Coronary artery (tissue), 2 donors: ENCODE data around the gene PRMT7.

ENCODE experiments used
- DNase-seq: peaks from one replicate; pipeline ENCODE4 v3.0.0-alpha.2; 2017; ENCODE audit warnings: low spot score
- H3K27ac ChIP-seq, 2 donors: fragments of 200-600 bp; sonication (generic); one replicate each; pipeline ENCODE4 v1.5.1; 2016 to 2019
- H3K4me3 ChIP-seq: fragments of 200-600 bp; sonication (generic); 2 replicates; pipeline ENCODE4 v1.5.1; 2016; ENCODE audit warnings: mild to moderate bottlenecking, moderate library complexity
- CTCF ChIP-seq: fragments of 200-600 bp; sonication (generic); IDR thresholded peaks from one replicate; pipeline ENCODE4 v1.5.1; 2019; ENCODE audit warnings: antibody characterized with exemption

Gene PRMT7

GRCh38 chr16:68328860-68329390 lies 18.1 kb downstream of the PRMT7 start:
- no peak overlapping the region for H3K4me3 ChIP-seq
- H3K27ac ChIP-seq: no peak overlapping the region
- no peak for TF ChIP-seq CTCF
- no peak for DNase-seq

GRCh38 chr16:68331879-68332410 lies 21.1 kb downstream of the PRMT7 start:
- peak overlapping the region; percentile 30 to 77 for H3K27ac ChIP-seq

GRCh38 chr16:68332411-68333121 lies 21.7 kb downstream of the PRMT7 start:
- no peak overlapping the region for H3K4me3 ChIP-seq
- H3K27ac ChIP-seq: peak overlapping the region; percentile 30 to 77
- no peak for DNase-seq
- TF ChIP-seq CTCF: no peak

More at GRCh38 chr16:68331879-68332410, 21.1 kb downstream of the PRMT7 start:
- no peak for DNase-seq
- no peak overlapping the region for H3K4me3 ChIP-seq
- TF ChIP-seq CTCF: no peak

- no peak for TF ChIP-seq CTCF
- no peak for DNase-seq
- no peak overlapping the region for H3K4me3 ChIP-seq
- no peak overlapping the region for H3K27ac ChIP-seq
These were observed 24.4 kb downstream of the PRMT7 start for GRCh38 chr16:68335175-68335574.

- Histone ChIP-seq H3K4me3 (no peak overlapping the region), H3K27ac (no peak overlapping the region)
- no peak for DNase-seq
- no peak for TF ChIP-seq CTCF
These were observed 27.7 kb downstream of the PRMT7 start for GRCh38 chr16:68338326-68339119.

GRCh38 chr16:68339214-68339613 lies 28.4 kb downstream of the PRMT7 start:
- no peak for TF ChIP-seq CTCF
- Histone ChIP-seq H3K27ac (no peak overlapping the region), H3K4me3 (no peak overlapping the region)
- no peak for DNase-seq
